Neural crest cell (in vitro differentiated cells): ENCODE measurements around the gene ELL. TPM values are rescaled to one million over a fixed set of nuclear protein-coding genes. Genes with fewer than 3 reads are reported as not detected.

ENCODE experiments used
- DNase-seq: peaks from one replicate; pipeline ENCODE4 v3.0.0; 2021; ENCODE audit warnings: low read depth, mixed read lengths, low spot score
- H3K27ac Mint-ChIP-seq: one replicate; pipeline ENCODE4 v1.8.0; 2021; ENCODE audit warnings: mild to moderate bottlenecking, mixed read lengths; ENCODE audit not compliant: unreplicated experiment
- H3K27me3 Mint-ChIP-seq: 2 replicates; pipeline ENCODE4 v1.8.0; 2021; ENCODE audit warnings: low read depth, mild to moderate bottlenecking, mixed read lengths
- H3K36me3 Mint-ChIP-seq: 2 replicates; pipeline ENCODE4 v1.8.0; 2021; ENCODE audit warnings: low read depth, mild to moderate bottlenecking, mixed read lengths
- H3K4me1 Mint-ChIP-seq: 2 replicates; pipeline ENCODE4 v1.8.0; 2021; ENCODE audit warnings: mixed read lengths
- H3K4me3 Mint-ChIP-seq: one replicate; pipeline ENCODE4 v1.8.0; 2021; ENCODE audit warnings: mild to moderate bottlenecking, mixed read lengths
- H3K9me3 Mint-ChIP-seq: 2 replicates; pipeline ENCODE4 v1.8.0; 2021; ENCODE audit warnings: mixed read lengths
- CTCF ChIP-seq: fragments of 200-600 bp; sonication (generic); conservative IDR thresholded peaks from 2 replicates; pipeline ENCODE4 v1.5.0; 2021; ENCODE audit warnings: antibody characterized with exemption, mild to moderate bottlenecking
- total RNA-seq: library from RNA; stranded (reverse); gene quantifications from 2 replicates; pipeline ENCODE4 v1.2.1, GENCODE V29; 2021

The ELL gene
- total RNA-seq, 1 donor from 2014 or later: 11.1 TPM

GRCh38 chr19:18474366-18474887 is 47.4 kb downstream of the ELL start:
- Mint-ChIP-seq H3K4me1 (peaks cover 25% of the 10 kb centered on the region), H3K9me3 (no peaks in the 10 kb centered on the region), H3K27me3 (no peaks in the 10 kb centered on the region), H3K27ac (peak overlapping the region; percentile 57), H3K4me3 (no peak overlapping the region), H3K36me3 (peaks cover 4% of the 10 kb centered on the region)
- no peak for DNase-seq
- no peak for TF ChIP-seq CTCF

GRCh38 chr19:18473706-18474087 is 48.2 kb downstream of the ELL start:
- Mint-ChIP-seq H3K27ac (no peak overlapping the region), H3K27me3 (no peaks in the 10 kb centered on the region), H3K9me3 (no peaks in the 10 kb centered on the region), H3K4me3 (no peak overlapping the region), H3K36me3 (peaks cover 4% of the 10 kb centered on the region), H3K4me1 (peaks cover 20% of the 10 kb centered on the region)
- TF ChIP-seq CTCF: no peak
- no peak for DNase-seq

GRCh38 chr19:18473003-18473705 is 48.7 kb downstream of the ELL start:
- Mint-ChIP-seq H3K4me3 (no peak overlapping the region), H3K36me3 (peaks cover 4% of the 10 kb centered on the region), H3K27ac (no peak overlapping the region), H3K4me1 (peaks cover 18% of the 10 kb centered on the region), H3K27me3 (no peaks in the 10 kb centered on the region), H3K9me3 (no peaks in the 10 kb centered on the region)
- DNase-seq: no peak
- no peak for TF ChIP-seq CTCF

- H3K27ac Mint-ChIP-seq: no peak overlapping the region
- no peak for DNase-seq
- H3K36me3 Mint-ChIP-seq: no peaks in the 10 kb centered on the region
- H3K4me1 Mint-ChIP-seq: peaks cover 3% of the 10 kb centered on the region
- no peak for TF ChIP-seq CTCF
- no peaks in the 10 kb centered on the region for H3K9me3 Mint-ChIP-seq
- no peaks in the 10 kb centered on the region for H3K27me3 Mint-ChIP-seq
- H3K4me3 Mint-ChIP-seq: no peak overlapping the region
These were observed 51.1 kb downstream of the ELL start for GRCh38 chr19:18470787-18471186.

GRCh38 chr19:18469069-18469846 is 52.6 kb downstream of the ELL start:
- Mint-ChIP-seq H3K36me3 (no peaks in the 10 kb centered on the region), H3K4me3 (no peak overlapping the region)

More at GRCh38 chr19:18469069-18469846, 52.6 kb downstream of the ELL start:
- Mint-ChIP-seq H3K27me3 (no peaks in the 10 kb centered on the region), H3K9me3 (no peaks in the 10 kb centered on the region), H3K27ac (peak overlapping the region; percentile 43), H3K4me1 (no peaks in the 10 kb centered on the region)
- peak; percentile 78 for DNase-seq
- peak; percentile 81 for TF ChIP-seq CTCF
